ENCODE data around the gene TUBB.
"Not testable (repeated sequence)": the region's sequence is repeated elsewhere in the genome, so short reads cannot be mapped to it uniquely, and the experiment has no call there.

TUBB gene

DNA sequence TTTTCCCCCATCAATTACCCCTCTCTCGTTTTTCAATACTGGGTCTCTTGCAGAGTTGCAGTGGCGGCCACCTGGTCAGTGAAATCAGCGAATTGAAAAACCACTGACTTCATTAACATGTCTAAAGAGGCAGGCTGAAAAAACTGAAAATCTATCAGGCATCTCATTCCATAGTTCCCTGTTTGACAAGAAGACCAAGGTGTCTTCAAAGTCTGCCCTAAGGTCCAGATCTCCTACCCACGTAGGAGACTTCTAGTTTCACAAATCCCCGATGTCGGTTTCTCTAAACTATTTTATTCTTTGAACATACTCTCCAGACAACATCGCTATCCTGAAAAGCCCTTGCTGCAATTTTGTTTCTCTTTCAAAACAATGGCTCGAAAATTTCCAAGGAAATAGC, 796 bp upstream of the TUBB start:
- DNase-seq (ENCODE audit: low read depth) = no peak

DNA sequence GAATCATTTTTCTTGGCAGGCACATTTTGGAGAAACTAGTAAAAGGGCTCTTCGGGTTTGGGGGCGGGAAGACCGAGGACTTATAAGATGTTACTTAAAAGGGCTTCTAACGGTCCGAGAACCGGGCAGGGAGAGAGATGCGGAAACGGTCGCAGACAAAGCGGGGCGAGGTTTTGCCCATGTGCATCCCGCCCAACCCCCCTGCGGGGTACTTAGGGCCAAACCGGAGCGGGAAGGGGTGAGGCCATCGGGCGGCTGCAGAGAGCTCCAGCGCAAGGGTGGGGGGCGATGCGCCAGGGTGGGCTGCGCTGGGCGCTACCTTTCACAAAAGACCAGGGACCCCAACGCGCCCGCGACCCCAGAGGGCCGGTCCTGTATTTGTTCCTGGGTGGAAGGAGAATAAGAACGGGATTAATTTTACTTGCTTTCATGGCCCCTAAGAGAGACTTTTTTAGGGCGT, 616 bp downstream of the TUBB start:
- DNase-seq (ENCODE audit: low read depth) = peak; percentile 51

GRCh38 chr6:30721198-30722024, 1.3 kb downstream of the TUBB start:
- DNase-seq (ENCODE audit: low read depth) = peak; percentile 96

- DNase-seq (ENCODE audit: low read depth) = not testable (repeated sequence)
Observed at GRCh38 chr6:30722025-30722279, 1.8 kb downstream of the TUBB start.

DNA sequence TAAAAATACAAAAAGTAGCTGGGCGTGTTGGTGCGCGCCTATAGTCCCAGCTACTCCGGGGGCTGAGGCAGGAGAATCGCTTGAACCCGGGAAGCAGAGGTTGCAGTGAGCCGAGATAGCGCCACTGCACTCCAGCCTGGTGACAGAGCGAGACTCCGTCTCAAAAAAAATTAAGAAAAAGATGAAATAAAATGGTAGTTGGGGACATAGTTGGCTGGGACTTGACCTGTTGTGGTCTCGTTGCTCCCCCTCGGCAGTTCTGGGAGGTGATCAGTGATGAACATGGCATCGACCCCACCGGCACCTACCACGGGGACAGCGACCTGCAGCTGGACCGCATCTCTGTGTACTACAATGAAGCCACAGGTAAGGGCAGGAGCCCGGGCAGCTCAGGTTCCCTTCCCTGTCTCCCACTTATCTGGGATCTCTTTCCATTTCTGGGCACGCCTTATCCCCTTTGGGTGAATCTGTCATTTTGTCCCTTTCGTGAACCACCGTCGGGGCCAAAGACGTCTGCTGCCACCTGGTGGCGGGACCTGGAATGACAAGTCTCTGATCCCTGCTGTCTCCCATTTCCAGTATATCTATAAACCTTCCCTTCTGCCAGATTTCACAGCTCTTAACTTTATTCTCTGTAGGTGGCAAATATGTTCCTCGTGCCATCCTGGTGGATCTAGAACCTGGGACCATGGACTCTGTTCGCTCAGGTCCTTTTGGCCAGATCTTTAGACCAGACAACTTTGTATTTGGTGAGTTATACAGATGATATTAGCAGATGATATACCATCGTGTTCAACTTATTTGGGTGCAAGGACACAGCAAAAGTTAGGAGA, 2.3 kb downstream of the TUBB start:
- DNase-seq (ENCODE audit: low read depth) = peak; percentile 73

GRCh38 chr6:30723159-30723842, 3.1 kb downstream of the TUBB start:
- DNase-seq (ENCODE audit: low read depth) = not testable (repeated sequence)

DNA sequence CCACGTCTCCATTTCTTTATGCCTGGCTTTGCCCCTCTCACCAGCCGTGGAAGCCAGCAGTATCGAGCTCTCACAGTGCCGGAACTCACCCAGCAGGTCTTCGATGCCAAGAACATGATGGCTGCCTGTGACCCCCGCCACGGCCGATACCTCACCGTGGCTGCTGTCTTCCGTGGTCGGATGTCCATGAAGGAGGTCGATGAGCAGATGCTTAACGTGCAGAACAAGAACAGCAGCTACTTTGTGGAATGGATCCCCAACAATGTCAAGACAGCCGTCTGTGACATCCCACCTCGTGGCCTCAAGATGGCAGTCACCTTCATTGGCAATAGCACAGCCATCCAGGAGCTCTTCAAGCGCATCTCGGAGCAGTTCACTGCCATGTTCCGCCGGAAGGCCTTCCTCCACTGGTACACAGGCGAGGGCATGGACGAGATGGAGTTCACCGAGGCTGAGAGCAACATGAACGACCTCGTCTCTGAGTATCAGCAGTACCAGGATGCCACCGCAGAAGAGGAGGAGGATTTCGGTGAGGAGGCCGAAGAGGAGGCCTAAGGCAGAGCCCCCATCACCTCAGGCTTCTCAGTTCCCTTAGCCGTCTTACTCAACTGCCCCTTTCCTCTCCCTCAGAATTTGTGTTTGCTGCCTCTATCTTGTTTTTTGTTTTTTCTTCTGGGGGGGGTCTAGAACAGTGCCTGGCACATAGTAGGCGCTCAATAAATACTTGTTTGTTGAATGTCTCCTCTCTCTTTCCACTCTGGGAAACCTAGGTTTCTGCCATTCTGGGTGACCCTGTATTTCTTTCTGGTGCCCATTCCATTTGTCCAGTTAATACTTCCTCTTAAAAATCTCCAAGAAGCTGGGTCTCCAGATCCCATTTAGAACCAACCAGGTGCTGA, 3.9 kb downstream of the TUBB start:
- not testable (repeated sequence) for DNase-seq (ENCODE audit: low read depth)

DNA sequence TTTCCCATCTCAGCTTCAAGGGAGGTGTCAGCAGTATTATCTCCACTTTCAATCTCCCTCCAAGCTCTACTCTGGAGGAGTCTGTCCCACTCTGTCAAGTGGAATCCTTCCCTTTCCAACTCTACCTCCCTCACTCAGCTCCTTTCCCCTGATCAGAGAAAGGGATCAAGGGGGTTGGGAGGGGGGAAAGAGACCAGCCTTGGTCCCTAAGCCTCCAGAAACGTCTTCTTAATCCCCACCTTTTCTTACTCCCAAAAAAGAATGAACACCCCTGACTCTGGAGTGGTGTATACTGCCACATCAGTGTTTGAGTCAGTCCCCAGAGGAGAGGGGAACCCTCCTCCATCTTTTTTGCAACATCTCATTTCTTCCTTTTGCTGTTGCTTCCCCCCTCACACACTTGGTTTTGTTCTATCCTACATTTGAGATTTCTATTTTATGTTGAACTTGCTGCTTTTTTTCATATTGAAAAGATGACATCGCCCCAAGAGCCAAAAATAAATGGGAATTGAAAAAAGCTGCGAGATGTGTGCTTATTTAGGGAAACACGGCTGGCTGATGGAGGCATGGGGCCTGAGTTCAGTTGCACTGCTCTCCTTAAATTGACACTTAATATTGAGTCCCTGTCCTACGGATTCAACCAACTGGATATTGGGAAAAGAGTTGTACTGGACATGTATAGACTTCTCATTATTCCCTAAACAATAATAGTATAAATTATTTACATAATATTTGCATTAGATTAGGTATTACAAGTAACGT, 4.9 kb downstream of the TUBB start:
- no peak for DNase-seq (ENCODE audit: low read depth)

DNA sequence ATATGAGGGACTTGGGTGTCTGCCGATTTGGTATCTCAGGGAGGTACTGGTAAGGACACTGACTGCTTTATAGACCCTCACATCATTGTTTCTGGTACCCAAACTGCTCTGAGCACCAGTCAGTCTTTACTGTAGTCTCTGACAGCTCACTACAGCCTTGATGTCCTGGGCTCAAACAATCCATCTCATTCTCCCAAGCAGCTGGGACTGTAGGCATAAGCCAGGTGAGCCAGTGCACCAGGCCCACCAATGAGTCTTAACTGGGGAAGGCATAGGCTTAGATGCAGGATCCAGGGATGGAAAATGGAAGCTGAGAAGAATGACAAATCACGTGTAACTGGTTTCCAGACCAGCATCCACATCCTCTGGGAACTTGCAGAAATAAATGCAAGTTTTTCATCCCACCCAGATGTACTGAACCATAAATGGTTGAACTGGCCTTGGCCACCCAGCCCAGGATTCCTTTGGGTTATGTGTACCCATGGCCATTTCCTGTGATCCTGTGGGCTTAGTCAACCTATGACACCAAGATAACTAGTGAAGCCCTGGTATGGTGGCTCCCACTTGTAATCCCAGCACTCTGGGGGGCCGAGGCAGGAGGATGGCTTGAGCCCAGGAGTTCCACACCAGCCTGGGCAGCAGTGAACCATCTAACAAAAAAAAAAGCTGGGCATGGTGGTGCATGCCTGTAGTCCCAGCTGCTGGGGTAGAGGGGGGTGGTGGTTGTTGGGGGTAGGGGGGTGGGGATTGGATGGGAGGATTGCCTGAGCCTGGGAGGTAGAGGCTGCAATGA, 5.8 kb downstream of the TUBB start:
- DNase-seq (ENCODE audit: low read depth) = no peak

DNA sequence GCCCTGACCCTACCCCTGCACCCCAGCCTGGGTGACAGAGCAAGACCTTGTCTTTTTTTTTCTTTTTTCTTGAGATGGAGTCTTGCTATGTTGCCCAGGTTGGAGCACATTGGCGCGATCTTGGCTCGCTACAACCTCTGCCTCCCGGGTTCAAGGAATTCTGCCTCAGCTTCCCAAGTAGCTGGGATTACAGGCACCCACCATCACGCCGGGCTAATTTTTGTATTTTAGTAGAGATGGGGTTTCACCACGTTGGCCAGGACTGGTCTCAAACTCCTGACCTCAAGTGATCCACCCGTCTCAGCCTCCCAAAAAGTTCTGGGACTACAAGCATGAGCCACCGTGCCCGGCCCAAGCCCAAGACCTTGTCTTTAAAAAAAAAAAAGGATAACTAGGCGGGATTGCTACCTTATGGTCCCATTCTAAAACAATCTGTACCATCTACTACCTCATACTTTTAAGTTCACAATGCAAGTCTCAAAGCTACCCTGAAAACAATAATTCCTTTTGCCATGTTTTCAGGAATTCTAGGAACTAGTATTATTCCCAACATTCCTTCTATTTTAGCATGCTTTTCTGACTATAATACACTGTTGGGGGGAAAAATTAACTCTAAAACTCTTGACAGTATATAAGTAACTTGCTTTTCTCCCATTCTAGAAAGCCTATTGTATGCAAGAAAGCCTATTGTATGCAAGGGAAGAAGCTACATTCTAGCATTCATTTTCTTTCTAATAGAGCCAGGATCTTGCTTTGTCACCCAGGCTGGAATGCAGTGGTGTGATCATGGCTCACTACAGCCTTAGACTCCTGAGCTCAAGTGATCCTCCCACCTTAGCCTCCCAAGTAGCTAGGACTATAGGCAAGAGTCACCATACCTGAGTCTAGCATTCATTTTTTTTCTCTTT, 6.6 kb downstream of the TUBB start:
- no peak for DNase-seq (ENCODE audit: low read depth)

DNA sequence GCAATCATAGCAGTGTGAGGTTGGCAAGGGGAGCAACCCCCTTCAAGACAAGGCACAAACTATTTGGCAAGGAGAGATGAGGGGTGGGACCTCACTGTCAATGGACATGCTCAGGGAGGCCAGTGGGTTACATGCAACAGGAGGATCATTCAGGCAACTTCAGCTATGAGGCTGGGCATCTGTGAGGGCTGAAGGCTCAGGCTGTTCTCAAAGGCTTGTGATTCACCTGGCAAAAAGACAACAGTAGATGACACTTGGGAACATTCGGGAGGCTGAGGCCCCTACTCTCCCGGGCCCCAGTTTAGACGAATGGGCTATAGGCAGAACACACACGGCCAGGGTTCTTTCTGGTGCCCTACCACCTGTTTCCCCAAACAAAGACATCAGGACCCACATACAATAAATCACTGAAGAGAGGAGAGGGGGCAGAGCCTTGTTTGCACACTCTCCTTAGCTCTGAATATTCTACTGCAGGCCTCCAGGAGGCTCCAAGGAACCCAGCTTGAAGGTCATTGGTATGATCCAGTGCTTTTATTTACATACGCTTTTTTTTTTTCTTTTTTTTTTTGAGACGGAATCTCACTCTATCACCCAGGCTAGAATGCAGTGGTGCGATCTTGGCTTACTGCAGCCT, 7.9 kb downstream of the TUBB start:
- no peak for DNase-seq (ENCODE audit: low read depth)

GRCh38 chr6:30730601-30731435, 10.7 kb downstream of the TUBB start:
- DNase-seq (ENCODE audit: low read depth) = peak; percentile 72

- no peak for DNase-seq (ENCODE audit: low read depth)
Observed at GRCh38 chr6:30732237-30732943, 12.2 kb downstream of the TUBB start.

DNA sequence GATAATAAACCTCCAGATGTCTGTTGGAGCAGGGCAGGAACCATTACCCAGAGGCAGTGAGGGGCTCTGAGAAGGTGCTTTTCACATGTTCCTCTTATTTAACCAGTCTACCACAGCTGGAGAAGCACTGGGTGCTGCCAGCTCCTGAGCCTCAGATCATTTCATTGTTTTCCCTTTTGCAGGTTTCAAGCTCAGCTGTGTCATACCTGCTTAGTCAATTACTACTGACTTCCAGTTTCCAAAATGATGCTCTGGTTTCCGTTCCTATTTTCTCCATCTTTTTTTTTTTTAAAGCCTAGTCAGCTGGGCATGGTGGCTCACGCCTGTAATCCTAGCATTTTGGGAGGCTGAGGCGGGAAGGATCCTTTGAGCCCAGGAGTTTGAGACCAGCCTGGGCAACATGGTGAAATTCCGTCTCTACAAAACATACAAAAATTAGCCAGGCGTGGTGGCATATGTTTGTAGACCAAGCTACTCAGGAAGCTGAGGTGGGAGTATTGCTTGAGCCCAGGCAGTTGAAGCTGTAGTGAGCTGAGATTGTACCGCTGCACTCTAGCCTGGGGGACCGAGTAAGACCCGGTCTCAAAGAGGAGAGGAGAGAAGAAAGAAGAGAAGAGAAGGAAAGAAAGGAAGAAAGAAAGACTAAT, 15.6 kb downstream of the TUBB start:
- DNase-seq (ENCODE audit: low read depth) = no peak

- no peak for DNase-seq (ENCODE audit: low read depth)
Observed at GRCh38 chr6:30738532-30738931, 18.4 kb downstream of the TUBB start.

- no peak for DNase-seq (ENCODE audit: low read depth)
Observed at GRCh38 chr6:30740540-30740870, 20.4 kb downstream of the TUBB start.

Measured in stimulated activated CD8-positive, alpha-beta memory T cell treated with anti-CD3 and anti-CD28 coated beads, Interleukin-4, amount 100 ng/mL, for 24 hours (primary cell).